Glutamatergic neuron (in vitro differentiated cells): Measurements from ENCODE around the gene CCDC172. TPM values are rescaled to one million over a fixed set of nuclear protein-coding genes. Genes with fewer than 3 reads are reported as not detected.
"Not testable (repeated sequence)": the region's sequence is repeated elsewhere in the genome, so short reads cannot be mapped to it uniquely, and the experiment has no call there.

ENCODE experiments used
- DNase-seq: peaks from one replicate; pipeline ENCODE4 v3.0.0; 2022
- H3K27ac Mint-ChIP-seq: one replicate; pipeline ENCODE4 v1.8.0; 2020; ENCODE audit warnings: mild to moderate bottlenecking, mixed read lengths, inconsistent platforms; ENCODE audit not compliant: unreplicated experiment
- H3K27me3 Mint-ChIP-seq: one replicate; pipeline ENCODE4 v1.8.0; 2020; ENCODE audit warnings: mild to moderate bottlenecking, moderate library complexity, mixed read lengths, inconsistent platforms; ENCODE audit not compliant: unreplicated experiment
- H3K36me3 Mint-ChIP-seq: one replicate; pipeline ENCODE4 v1.8.0; 2020; ENCODE audit warnings: mild to moderate bottlenecking, mixed read lengths, inconsistent platforms; ENCODE audit not compliant: unreplicated experiment
- H3K4me1 Mint-ChIP-seq: one replicate; pipeline ENCODE4 v1.8.0; 2020; ENCODE audit warnings: mild to moderate bottlenecking, low read depth, mixed read lengths, inconsistent platforms; ENCODE audit not compliant: unreplicated experiment
- H3K4me3 Mint-ChIP-seq: one replicate; pipeline ENCODE4 v1.8.0; 2020; ENCODE audit warnings: mild to moderate bottlenecking, mixed read lengths, inconsistent platforms; ENCODE audit not compliant: unreplicated experiment
- H3K9me3 Mint-ChIP-seq: one replicate; pipeline ENCODE4 v1.8.0; 2020; ENCODE audit warnings: mild to moderate bottlenecking, moderate library complexity, mixed read lengths, inconsistent platforms; ENCODE audit not compliant: unreplicated experiment
- CTCF ChIP-seq: fragments of 200-600 bp; sonication (generic); IDR thresholded peaks from one replicate; pipeline ENCODE4 v1.5.0; 2021; ENCODE audit not compliant: partially characterized antibody, unreplicated experiment
- total RNA-seq: library from RNA; stranded (reverse); fragmentation: NEBNext Ultra II Directional; extraction: Animal tissue kit (Norgen Biotek cat#: 25700); gene quantifications from one replicate; pipeline ENCODE4 v1.2.1, GENCODE V29; 2021; ENCODE audit not compliant: unreplicated experiment

CCDC172 gene
- total RNA-seq, 1 donor from 2014 or later = not detected

GRCh38 chr10:116385311-116385710 is 61.1 kb downstream of the CCDC172 start:
- TF ChIP-seq CTCF = no peak
- peak overlapping the region; percentile 16 for H3K4me3 Mint-ChIP-seq
- DNase-seq = no peak
- no peaks in the 10 kb centered on the region for H3K36me3 Mint-ChIP-seq
- H3K27ac Mint-ChIP-seq = no peak overlapping the region
- H3K9me3 Mint-ChIP-seq = peaks cover 1% of the 10 kb centered on the region
- peaks cover 22% of the 10 kb centered on the region for H3K4me1 Mint-ChIP-seq
- no peaks in the 10 kb centered on the region for H3K27me3 Mint-ChIP-seq

GRCh38 chr10:116385994-116386809 is 62.0 kb downstream of the CCDC172 start:
- no peaks in the 10 kb centered on the region for H3K27me3 Mint-ChIP-seq
- peak; percentile 74 for TF ChIP-seq CTCF
- H3K9me3 Mint-ChIP-seq = peaks cover 1% of the 10 kb centered on the region
- peaks cover 22% of the 10 kb centered on the region for H3K4me1 Mint-ChIP-seq
- no peak for DNase-seq
- H3K36me3 Mint-ChIP-seq = no peaks in the 10 kb centered on the region
- H3K27ac Mint-ChIP-seq = no peak overlapping the region
- H3K4me3 Mint-ChIP-seq = no peak overlapping the region

- not testable (repeated sequence) for H3K4me3 Mint-ChIP-seq, H3K27ac Mint-ChIP-seq, H3K9me3 Mint-ChIP-seq, H3K27me3 Mint-ChIP-seq, DNase-seq, H3K4me1 Mint-ChIP-seq
- H3K36me3 Mint-ChIP-seq = peaks cover 26% of the 10 kb centered on the region
Measured at GRCh38 chr10:116393246-116393831, 69.1 kb downstream of the CCDC172 start.

GRCh38 chr10:116395223-116395985 is 71.2 kb downstream of the CCDC172 start:
- H3K27me3 Mint-ChIP-seq = peaks cover 2% of the 10 kb centered on the region
- TF ChIP-seq CTCF = no peak

GRCh38 chr10:116398224-116398623 is 74.0 kb downstream of the CCDC172 start:
- Mint-ChIP-seq H3K9me3 (peaks cover 4% of the 10 kb centered on the region), H3K36me3 (peaks cover 19% of the 10 kb centered on the region), H3K4me1 (no peaks in the 10 kb centered on the region), H3K27me3 (no peaks in the 10 kb centered on the region), H3K27ac (no peak overlapping the region), H3K4me3 (no peak overlapping the region)
- no peak for TF ChIP-seq CTCF
- no peak for DNase-seq

More at GRCh38 chr10:116395223-116395985, 71.2 kb downstream of the CCDC172 start:
- no peak for DNase-seq
- peaks cover 4% of the 10 kb centered on the region for H3K9me3 Mint-ChIP-seq
- H3K4me1 Mint-ChIP-seq = no peaks in the 10 kb centered on the region
- H3K27ac Mint-ChIP-seq = no peak overlapping the region
- H3K4me3 Mint-ChIP-seq = no peak overlapping the region
- peaks cover 26% of the 10 kb centered on the region for H3K36me3 Mint-ChIP-seq
